WTC11 (cell line): ENCODE measurements around the gene IL17RB. TPM values are rescaled to one million over a fixed set of nuclear protein-coding genes. Genes with fewer than 3 reads are reported as not detected.

Experiments used
- ATAC-seq: fragments of 200-7000 bp; cut with Tn5 transposase; 2 replicates; pipeline ENCODE4 v1.10.0; 2021; ENCODE audit warnings: mild to moderate bottlenecking, moderate library complexity
- CTCF ChIA-PET: fragments of 300-600 bp; sonication (Branson Sonifier 250); formaldehyde crosslinking; loops from one replicate; lab custom pipeline; 2021; ENCODE audit warnings: antibody characterized with exemption; lab: Charles Lee
- POLR2A ChIA-PET: fragments of 350-600 bp; sonication (Branson Sonifier 250); formaldehyde crosslinking; loops from one replicate; lab custom pipeline; 2021; ENCODE audit warnings: antibody characterized with exemption; lab: Charles Lee
- DNase-seq: peaks from one replicate; pipeline ENCODE4 v3.0.0; 2021; ENCODE audit warnings: low spot score
- H3K27ac Mint-ChIP-seq: 2 replicates; pipeline ENCODE4 v1.8.0; 2021; ENCODE audit warnings: mixed read lengths
- H3K27me3 Mint-ChIP-seq: 2 replicates; pipeline ENCODE4 v1.8.0; 2021; ENCODE audit warnings: low read depth, mild to moderate bottlenecking, moderate library complexity, mixed read lengths
- H3K36me3 Mint-ChIP-seq: 2 replicates; pipeline ENCODE4 v1.8.0; 2021; ENCODE audit warnings: mixed read lengths
- H3K4me1 Mint-ChIP-seq: 2 replicates; pipeline ENCODE4 v1.8.0; 2022; ENCODE audit warnings: mixed read lengths
- H3K4me3 Mint-ChIP-seq: 2 replicates; pipeline ENCODE4 v1.8.0; 2021; ENCODE audit warnings: mild to moderate bottlenecking, moderate library complexity, mixed read lengths
- H3K9me3 Mint-ChIP-seq: 2 replicates; pipeline ENCODE4 v1.8.0; 2021; ENCODE audit warnings: mixed read lengths
- ATF3 ChIP-seq: sonication (generic); formaldehyde crosslinking; conservative IDR thresholded peaks from 2 replicates; pipeline ENCODE4 v1.8.1; 2022; ENCODE audit warnings: mild to moderate bottlenecking, missing genetic modification reagents
- ATF6 ChIP-seq: sonication (generic); formaldehyde crosslinking; IDR thresholded peaks from 2 replicates; pipeline ENCODE4 v1.8.1; 2023; ENCODE audit warnings: mild to moderate bottlenecking, missing genetic modification reagents
- CDX4 ChIP-seq: fragments of 250-450 bp; sonication (Bioruptor Pico); IDR thresholded peaks from 2 replicates; pipeline ENCODE4 v1.9.0; 2021; ENCODE audit warnings: moderate library complexity, mild to moderate bottlenecking, inconsistent platforms, borderline replicate concordance
- CREB1 ChIP-seq: sonication (generic); formaldehyde crosslinking; IDR thresholded peaks from 2 replicates; pipeline ENCODE4 v1.8.0; 2023; ENCODE audit warnings: mild to moderate bottlenecking, missing genetic modification reagents
- E2F4 ChIP-seq: sonication (generic); formaldehyde crosslinking; IDR thresholded peaks from 2 replicates; pipeline ENCODE4 v1.8.1; 2022; ENCODE audit warnings: low read depth, mild to moderate bottlenecking, moderate library complexity, missing genetic modification reagents, borderline replicate concordance
- ELF4 ChIP-seq: sonication (generic); formaldehyde crosslinking; IDR thresholded peaks from 2 replicates; pipeline ENCODE4 v1.8.1; 2022; ENCODE audit warnings: low read depth, mild to moderate bottlenecking, moderate library complexity, missing genetic modification reagents
- FOXJ3 ChIP-seq: sonication (generic); formaldehyde crosslinking; IDR thresholded peaks from 2 replicates; pipeline ENCODE4 v1.9.0; 2021; ENCODE audit warnings: missing genetic modification reagents, mild to moderate bottlenecking, borderline replicate concordance
- FOXP1 ChIP-seq: sonication (generic); formaldehyde crosslinking; IDR thresholded peaks from 2 replicates; pipeline ENCODE4 v1.8.0; 2022; ENCODE audit warnings: missing genetic modification reagents, mild to moderate bottlenecking, moderate library complexity, borderline replicate concordance
- NFATC4 ChIP-seq: fragments of 250-450 bp; sonication (Bioruptor Pico); IDR thresholded peaks from 2 replicates; pipeline ENCODE4 v1.9.0; 2021; ENCODE audit warnings: mild to moderate bottlenecking
- NR1H2 ChIP-seq: sonication (generic); formaldehyde crosslinking; IDR thresholded peaks from 2 replicates; pipeline ENCODE4 v1.9.0; 2021; ENCODE audit warnings: mild to moderate bottlenecking, moderate library complexity, missing genetic modification reagents
- OVOL2 ChIP-seq: fragments of 250-450 bp; sonication (Bioruptor Pico); IDR thresholded peaks from 2 replicates; pipeline ENCODE4 v1.9.0; 2021; ENCODE audit warnings: mild to moderate bottlenecking, borderline replicate concordance
- PRDM15 ChIP-seq: sonication (generic); formaldehyde crosslinking; IDR thresholded peaks from 2 replicates; pipeline ENCODE4 v1.8.0; 2022; ENCODE audit warnings: missing genetic modification reagents
- ZNF396 ChIP-seq: fragments of 250-450 bp; sonication (Bioruptor Pico); IDR thresholded peaks from 2 replicates; pipeline ENCODE4 v1.8.0; 2021; ENCODE audit warnings: mild to moderate bottlenecking, moderate library complexity, borderline replicate concordance
- total RNA-seq: library from RNA; stranded (reverse); gene quantifications from 3 replicates; pipeline ENCODE4 v1.2.3, GENCODE V29; 2021
- TF ChIP-seq, protein P1 (sequence below): sonication (generic); formaldehyde crosslinking; IDR thresholded peaks from 2 replicates; pipeline ENCODE4 v1.8.1; 2023; ENCODE audit warnings: mild to moderate bottlenecking, missing genetic modification reagents

IL17RB gene
- total RNA-seq, 1 experiment from 2014 or later, result 5.6 TPM

DNA sequence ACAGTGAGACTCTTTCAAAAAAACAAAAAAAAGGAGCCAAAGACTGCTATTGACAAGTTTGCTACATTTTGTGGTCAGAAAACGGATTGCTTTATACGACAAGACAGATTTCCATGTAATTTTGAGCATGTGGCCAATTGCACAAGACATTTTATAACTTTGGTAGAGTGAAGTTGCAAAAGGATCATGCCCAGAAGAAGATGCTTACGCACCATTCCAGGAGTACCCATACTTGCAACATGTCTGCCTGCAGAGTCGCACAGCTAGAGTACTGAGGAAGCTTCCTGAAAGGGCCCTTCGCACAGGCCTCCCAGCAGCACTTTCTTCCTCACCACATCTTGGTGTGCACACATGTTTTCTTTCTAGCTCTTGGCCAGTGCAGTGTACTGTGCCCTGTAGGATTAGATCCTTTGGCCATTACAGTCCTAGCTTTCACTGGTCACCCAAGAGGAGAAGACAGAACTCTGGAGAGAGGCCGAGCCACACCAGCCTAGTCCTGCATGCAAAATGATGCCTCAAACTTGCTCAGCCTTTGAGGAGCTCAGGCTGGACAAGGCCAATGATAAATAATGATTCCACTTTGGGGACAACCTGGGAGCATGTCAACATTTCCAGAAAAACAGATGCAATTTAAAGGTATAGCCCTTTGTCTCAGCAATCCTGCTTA lies 11.8 kb upstream of the IL17RB start:
- no peaks in the 10 kb centered on the region for H3K4me1 Mint-ChIP-seq
- CTCF ChIA-PET, result interaction anchor here (0.5 kb wide), 1 partner anchor 71 kb away, joined by 3 read pairs; no protein-coding TSS in a partner anchor
- H3K27ac Mint-ChIP-seq, result no peak overlapping the region
- POLR2A ChIA-PET, result interaction anchor here (1.4 kb wide), 1 partner anchor 11 kb away, joined by 3 read pairs; no protein-coding TSS in a partner anchor
- no peaks in the 10 kb centered on the region for H3K27me3 Mint-ChIP-seq
- H3K9me3 Mint-ChIP-seq, result no peaks in the 10 kb centered on the region
- H3K36me3 Mint-ChIP-seq, result no peaks in the 10 kb centered on the region
- ATAC-seq, result no peak
- TF ChIP-seq, protein P1, sequence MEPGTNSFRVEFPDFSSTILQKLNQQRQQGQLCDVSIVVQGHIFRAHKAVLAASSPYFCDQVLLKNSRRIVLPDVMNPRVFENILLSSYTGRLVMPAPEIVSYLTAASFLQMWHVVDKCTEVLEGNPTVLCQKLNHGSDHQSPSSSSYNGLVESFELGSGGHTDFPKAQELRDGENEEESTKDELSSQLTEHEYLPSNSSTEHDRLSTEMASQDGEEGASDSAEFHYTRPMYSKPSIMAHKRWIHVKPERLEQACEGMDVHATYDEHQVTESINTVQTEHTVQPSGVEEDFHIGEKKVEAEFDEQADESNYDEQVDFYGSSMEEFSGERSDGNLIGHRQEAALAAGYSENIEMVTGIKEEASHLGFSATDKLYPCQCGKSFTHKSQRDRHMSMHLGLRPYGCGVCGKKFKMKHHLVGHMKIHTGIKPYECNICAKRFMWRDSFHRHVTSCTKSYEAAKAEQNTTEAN (CRISPR knock-in tag), result no peak
- no peak overlapping the region for H3K4me3 Mint-ChIP-seq
- DNase-seq, result no peak

DNA sequence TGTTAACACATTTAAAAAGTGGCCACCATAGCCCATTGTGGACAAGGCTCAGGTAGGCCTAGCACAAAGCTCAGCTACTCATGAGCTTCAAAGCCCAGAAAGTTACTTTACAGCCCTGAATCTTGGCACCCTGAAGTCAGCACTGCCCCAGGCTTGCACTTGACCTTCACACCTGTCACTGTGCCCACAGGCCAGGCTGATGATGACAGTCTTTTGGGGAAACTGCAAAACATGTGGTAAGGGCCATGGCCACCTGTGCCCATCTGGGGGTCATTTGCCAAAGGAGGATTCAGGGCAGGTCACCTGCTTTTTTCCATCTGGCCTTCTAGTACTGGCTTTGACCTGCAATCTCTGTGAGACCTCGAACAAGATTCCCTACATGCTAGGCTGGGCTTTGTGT lies 11.1 kb upstream of the IL17RB start:
- no peak overlapping the region for H3K27ac Mint-ChIP-seq
- no peaks in the 10 kb centered on the region for H3K9me3 Mint-ChIP-seq
- ChIA-PET CTCF (no interaction called here), POLR2A (interaction anchor here (1.4 kb wide), 1 partner anchor 10 kb away, joined by 3 read pairs; no protein-coding TSS in a partner anchor)
- DNase-seq, result no peak
- TF ChIP-seq CDX4 (CRISPR knock-in tag) (no peak), ZNF396 (CRISPR knock-in tag) (no peak), CREB1 (no peak), PRDM15 (CRISPR knock-in tag) (no peak), ATF6 (no peak), ELF4 (CRISPR knock-in tag) (no peak), NFATC4 (CRISPR knock-in tag) (no peak), E2F4 (CRISPR knock-in tag) (no peak), ATF3 (CRISPR knock-in tag) (no peak), OVOL2 (CRISPR knock-in tag) (no peak), NR1H2 (no peak), FOXJ3 (no peak), FOXP1 (CRISPR knock-in tag) (no peak)
- H3K27me3 Mint-ChIP-seq, result no peaks in the 10 kb centered on the region
- peaks cover 2% of the 10 kb centered on the region; the same call in 1 of the 2 replicates for H3K36me3 Mint-ChIP-seq
- ATAC-seq, result no peak
- no peak overlapping the region for H3K4me3 Mint-ChIP-seq
- H3K4me1 Mint-ChIP-seq, result no peaks in the 10 kb centered on the region
